MM.1S (cell line): ENCODE results near the gene PSTPIP2.
"Not testable (repeated sequence)": the region's sequence is repeated elsewhere in the genome, so short reads cannot be mapped to it uniquely, and the experiment has no call there.

Experiments
- DNase-seq: peaks from one replicate; pipeline ENCODE4 v3.0.0-alpha.2; 2015
- H2AFZ ChIP-seq: fragments of 300-600 bp; sonication (generic); 2 replicates; pipeline ENCODE4 v1.6.0; 2016; ENCODE audit warnings: antibody characterized with exemption, low read length
- H3F3A ChIP-seq: fragments of 300-600 bp; sonication (generic); 2 replicates; pipeline ENCODE4 v1.6.1; 2016; ENCODE audit warnings: mild to moderate bottlenecking, antibody characterized with exemption, low read length, moderate library complexity, mixed read lengths; ENCODE audit not compliant: insufficient read depth
- H3K27ac ChIP-seq: fragments of 300-600 bp; sonication (generic); 2 replicates; pipeline ENCODE4 v1.5.1; 2016; ENCODE audit warnings: mild to moderate bottlenecking, low read length
- H3K27me3 ChIP-seq: fragments of 300-600 bp; sonication (generic); replicated peaks from 2 replicates; pipeline ENCODE4 v1.6.0; 2016; ENCODE audit warnings: low read length; ENCODE audit not compliant: insufficient read depth
- H3K36me3 ChIP-seq: fragments of 300-600 bp; sonication (generic); replicated peaks from 2 replicates; pipeline ENCODE4 v1.6.1; 2016; ENCODE audit warnings: mild to moderate bottlenecking, low read length, mixed read lengths; ENCODE audit not compliant: insufficient read depth
- H3K4me1 ChIP-seq: fragments of 300-600 bp; sonication (generic); 2 replicates; pipeline ENCODE4 v1.6.1; 2016; ENCODE audit warnings: low read length, mixed read lengths
- H3K4me2 ChIP-seq: fragments of 300-600 bp; sonication (generic); 2 replicates; pipeline ENCODE4 v1.6.0; 2016; ENCODE audit warnings: low read depth, low read length
- H3K4me3 ChIP-seq: fragments of 300-600 bp; sonication (generic); 2 replicates; pipeline ENCODE4 v1.5.1; 2016; ENCODE audit warnings: low read length, mixed read lengths
- H3K79me2 ChIP-seq: fragments of 300-600 bp; sonication (generic); 2 replicates; pipeline ENCODE4 v1.6.1; 2016; ENCODE audit warnings: mixed run types, low read length, mixed read lengths
- H3K9ac ChIP-seq: fragments of 300-600 bp; sonication (generic); 2 replicates; pipeline ENCODE4 v1.6.1; 2016; ENCODE audit warnings: low read length, mixed read lengths
- H3K9me2 ChIP-seq: fragments of 300-600 bp; sonication (generic); replicated peaks from 2 replicates; pipeline ENCODE4 v1.6.1; 2016; ENCODE audit warnings: mild to moderate bottlenecking, low read length, mixed read lengths; ENCODE audit not compliant: insufficient read depth
- H3K9me3 ChIP-seq: fragments of 300-600 bp; sonication (generic); replicated peaks from 2 replicates; pipeline ENCODE4 v1.6.1; 2016; ENCODE audit warnings: mild to moderate bottlenecking, low read length, mixed read lengths; ENCODE audit not compliant: insufficient read depth
- H4K20me1 ChIP-seq: fragments of 300-600 bp; sonication (generic); 2 replicates; pipeline ENCODE4 v1.6.1; 2016; ENCODE audit warnings: mild to moderate bottlenecking, low read length, moderate library complexity, mixed read lengths; ENCODE audit not compliant: insufficient read depth
- CTCF ChIP-seq: fragments of 300-600 bp; sonication (generic); IDR thresholded peaks from 2 replicates; pipeline ENCODE4 v1.5.1; 2016; ENCODE audit warnings: antibody characterized with exemption, low read length, mixed read lengths
- EZH2 ChIP-seq: fragments of 300-600 bp; sonication (generic); optimal IDR thresholded peaks from 2 replicates; pipeline ENCODE3; 2017; ENCODE audit warnings: low read depth, mild to moderate bottlenecking, antibody characterized with exemption, low read length, mixed read lengths
- EZH2phosphoT487 ChIP-seq: fragments of 300-600 bp; sonication (generic); IDR thresholded peaks from 2 replicates; pipeline ENCODE4 v1.6.1; 2018; ENCODE audit warnings: antibody characterized with exemption, low read length

PSTPIP2 gene

GRCh38 chr18:45974088-45974536, 97.9 kb downstream of the PSTPIP2 start:
- DNase-seq = peak; percentile 71
- no peak overlapping the region for H2AFZ ChIP-seq

GRCh38 chr18:45967007-45967706, 104.9 kb downstream of the PSTPIP2 start, which contains the start of gene EPG5:
TSS of gene EPG5 (minus strand) at chr18:45967329. CDS start at chr18:45967239, 90 bp downstream.
- Histone ChIP-seq H3K27me3 (no peaks in the 10 kb centered on the region), H3K36me3 (no peaks in the 10 kb centered on the region), H2AFZ (peak within 1 kb of the TSS; percentile 84), H4K20me1 (no peaks in the 10 kb centered on the region), H3F3A (peaks cover 3% of the 10 kb centered on the region; the same call in 1 of the 2 replicates), H3K79me2 (peaks cover 41% of the 10 kb centered on the region), H3K9me3 (no peaks in the 10 kb centered on the region), H3K4me1 (peaks cover 16% of the 10 kb centered on the region), H3K4me2 (peak within 1 kb of the TSS; percentile 83), H3K27ac (peak within 1 kb of the TSS; percentile 46; the same call in 1 of the 2 replicates), H3K9ac (peak within 1 kb of the TSS; percentile 81), H3K9me2 (no peaks in the 10 kb centered on the region), H3K4me3 (peak within 1 kb of the TSS; percentile 90)
- TF ChIP-seq EZH2 (no peak), CTCF (no peak), EZH2phosphoT487 (no peak)
- peak; percentile 97 for DNase-seq

More at GRCh38 chr18:45974088-45974536, 97.9 kb downstream of the PSTPIP2 start:
- no peak overlapping the region for H3K27ac ChIP-seq
- H3F3A ChIP-seq = no peaks in the 10 kb centered on the region
- H3K27me3 ChIP-seq = no peaks in the 10 kb centered on the region
- H3K9me2 ChIP-seq = no peaks in the 10 kb centered on the region
- H3K9me3 ChIP-seq = no peaks in the 10 kb centered on the region
- no peak overlapping the region for H3K9ac ChIP-seq
- H3K4me2 ChIP-seq = peak overlapping the region; percentile 3; the same call in 1 of the 2 replicates
- H3K79me2 ChIP-seq = no peaks in the 10 kb centered on the region
- TF ChIP-seq CTCF (peak; percentile 82), EZH2 (no peak)
- no peaks in the 10 kb centered on the region for H4K20me1 ChIP-seq
- 0 out of 2 replicates have a peak, but pooled peaks cover 3% of the 10 kb centered on the region for H3K4me1 ChIP-seq
- H3K36me3 ChIP-seq = no peaks in the 10 kb centered on the region
- no peak overlapping the region for H3K4me3 ChIP-seq

- not testable (repeated sequence) for H3F3A ChIP-seq, H3K27ac ChIP-seq, H4K20me1 ChIP-seq, DNase-seq, H3K27me3 ChIP-seq, H3K4me2 ChIP-seq, H3K9me2 ChIP-seq, H3K9me3 ChIP-seq, H3K9ac ChIP-seq, H3K4me3 ChIP-seq, H2AFZ ChIP-seq, H3K36me3 ChIP-seq
- peaks cover 64% of the 10 kb centered on the region for H3K79me2 ChIP-seq
- peaks cover 20% of the 10 kb centered on the region for H3K4me1 ChIP-seq
Measured at GRCh38 chr18:45964913-45965312, 107.1 kb downstream of the PSTPIP2 start.

- Histone ChIP-seq H3K4me1 (peaks cover 20% of the 10 kb centered on the region), H2AFZ (no peak overlapping the region), H3K27me3 (no peaks in the 10 kb centered on the region), H3K27ac (peak overlapping the region; percentile 41; the same call in 1 of the 2 replicates), H3K36me3 (no peaks in the 10 kb centered on the region), H3K9me3 (no peaks in the 10 kb centered on the region), H4K20me1 (no peaks in the 10 kb centered on the region), H3K4me2 (peak overlapping the region; percentile 44), H3K4me3 (no peak overlapping the region), H3K9me2 (no peaks in the 10 kb centered on the region), H3K79me2 (peaks cover 79% of the 10 kb centered on the region), H3K9ac (no peak overlapping the region), H3F3A (peaks cover 3% of the 10 kb centered on the region; the same call in 1 of the 2 replicates)
- no peak for TF ChIP-seq CTCF
- DNase-seq = no peak
Measured at GRCh38 chr18:45962866-45963265, 109.2 kb downstream of the PSTPIP2 start.
